Activated T-cell treated with anti-CD3 and anti-CD28 coated beads for 24 hours (primary cell): ENCODE measurements around the gene ABLIM2.

Source experiments
- DNase-seq: peaks from one replicate; pipeline ENCODE4 v3.0.0-alpha.2; 2020; ENCODE audit warnings: low read depth

ABLIM2 gene

GRCh38 chr4:8028368-8028767, 130.2 kb downstream of the ABLIM2 start:
- DNase-seq = no peak

GRCh38 chr4:8026453-8026852, 132.2 kb downstream of the ABLIM2 start:
- DNase-seq = no peak

GRCh38 chr4:8025668-8026067, 132.9 kb downstream of the ABLIM2 start:
- no peak for DNase-seq

- no peak for DNase-seq
These were observed 134.4 kb downstream of the ABLIM2 start for GRCh38 chr4:8024073-8024786.

- no peak for DNase-seq
These were observed 134.9 kb downstream of the ABLIM2 start for GRCh38 chr4:8023696-8024033.

GRCh38 chr4:8022767-8023695, 135.6 kb downstream of the ABLIM2 start:
- no peak for DNase-seq

GRCh38 chr4:8021796-8022195, 136.8 kb downstream of the ABLIM2 start:
- DNase-seq = no peak

- DNase-seq = no peak
These were observed 138.9 kb downstream of the ABLIM2 start for GRCh38 chr4:8019396-8020365.

- no peak for DNase-seq
These were observed 142.1 kb downstream of the ABLIM2 start for GRCh38 chr4:8016527-8016926.

- no peak for DNase-seq
These were observed 143.1 kb downstream of the ABLIM2 start for GRCh38 chr4:8015512-8015911.

- no peak for DNase-seq
These were observed 144.5 kb downstream of the ABLIM2 start for GRCh38 chr4:8013976-8014726.

- DNase-seq = no peak
These were observed 146.1 kb downstream of the ABLIM2 start for GRCh38 chr4:8012517-8012916.

- no peak for DNase-seq
These were observed 148.0 kb downstream of the ABLIM2 start for GRCh38 chr4:8010618-8011017.

- DNase-seq = no peak
These were observed 148.7 kb downstream of the ABLIM2 start for GRCh38 chr4:8009710-8010511.

GRCh38 chr4:8009097-8009496, 149.5 kb downstream of the ABLIM2 start:
- no peak for DNase-seq

GRCh38 chr4:8008391-8008790, 150.2 kb downstream of the ABLIM2 start:
- no peak for DNase-seq

- no peak for DNase-seq
These were observed 151.0 kb downstream of the ABLIM2 start for GRCh38 chr4:8007581-8007980.

GRCh38 chr4:8006471-8006870, 152.1 kb downstream of the ABLIM2 start:
- no peak for DNase-seq

GRCh38 chr4:8005814-8006215, 152.8 kb downstream of the ABLIM2 start:
- DNase-seq = no peak

GRCh38 chr4:8005033-8005808, 153.4 kb downstream of the ABLIM2 start:
- no peak for DNase-seq
